PC-9 (cell line): ENCODE measurements around the gene KRT34. TPM values are rescaled to one million over a fixed set of nuclear protein-coding genes. Genes with fewer than 3 reads are reported as not detected.

Source experiments
- BruUV-seq: library from RNA; stranded (reverse); fragments of 400-500 nt; replicated peaks from 2 replicates; lab custom pipeline; 2021; lab: Mats Ljungman, UMichigan
- CTCF ChIA-PET: fragments of 300-600 bp; sonication (Branson Sonifier 250); formaldehyde crosslinking; loops from one replicate; lab custom pipeline; 2022; ENCODE audit warnings: antibody characterized with exemption; lab: Charles Lee
- POLR2A ChIA-PET: fragments of 300-600 bp; sonication (Branson Sonifier 250); formaldehyde crosslinking; loops from one replicate; lab custom pipeline; 2022; ENCODE audit warnings: antibody characterized with exemption; ENCODE audit not compliant: unreplicated experiment; lab: Charles Lee
- DNase-seq, 2 experiments: peaks; one replicate each; pipeline versions ENCODE4 v3.0.0 to v3.0.0-alpha.2; 2015 to 2022; ENCODE audit warnings: mixed read lengths in 1 of 2
- H2AFZ ChIP-seq: fragments of 200-600 bp; sonication (generic); 2 replicates; pipeline ENCODE4 v1.8.1; 2017; ENCODE audit warnings: antibody characterized with exemption
- H3F3A ChIP-seq: fragments of 200-600 bp; sonication (generic); 2 replicates; pipeline ENCODE4 v1.8.1; 2017; ENCODE audit warnings: antibody characterized with exemption, mild to moderate bottlenecking, low read depth; ENCODE audit not compliant: insufficient read depth
- H3K27ac ChIP-seq: fragments of 200-600 bp; sonication (generic); 2 replicates; pipeline ENCODE4 v1.6.1; 2016; ENCODE audit warnings: mixed run types
- H3K27me3 ChIP-seq: fragments of 200-600 bp; sonication (generic); 2 replicates; pipeline ENCODE4 v1.6.1; 2016; ENCODE audit warnings: low read depth, mixed run types; ENCODE audit not compliant: insufficient read depth
- H3K36me3 ChIP-seq: fragments of 200-600 bp; sonication (generic); 2 replicates; pipeline ENCODE4 v1.6.1; 2016; ENCODE audit warnings: low read depth, mixed run types
- H3K4me1 ChIP-seq: fragments of 200-600 bp; sonication (generic); replicated peaks from 2 replicates; pipeline ENCODE4 v1.6.1; 2016; ENCODE audit warnings: mixed run types; ENCODE audit not compliant: insufficient read depth
- H3K4me2 ChIP-seq: fragments of 200-600 bp; sonication (generic); 2 replicates; pipeline ENCODE4 v1.6.1; 2017; ENCODE audit warnings: mixed run types
- H3K4me3 ChIP-seq: fragments of 200-600 bp; sonication (generic); 2 replicates; pipeline ENCODE4 v1.6.1; 2016; ENCODE audit warnings: mixed run types
- H3K79me2 ChIP-seq: fragments of 200-600 bp; sonication (generic); 2 replicates; pipeline ENCODE4 v1.6.1; 2017; ENCODE audit warnings: low read depth, mixed run types
- H3K9me2 ChIP-seq: fragments of 200-600 bp; sonication (generic); 2 replicates; pipeline ENCODE4 v1.8.1; 2017; ENCODE audit warnings: mild to moderate bottlenecking; ENCODE audit not compliant: insufficient read depth
- H3K9me3 ChIP-seq: fragments of 200-600 bp; sonication (generic); 2 replicates; pipeline ENCODE4 v1.8.1; 2016; ENCODE audit warnings: low read depth; ENCODE audit not compliant: insufficient read depth
- H4K20me1 ChIP-seq: fragments of 200-600 bp; sonication (generic); 2 replicates; pipeline ENCODE4 v1.8.1; 2017; ENCODE audit not compliant: insufficient read depth
- EZH2 ChIP-seq: fragments of 200-600 bp; sonication (generic); IDR thresholded peaks from 2 replicates; pipeline ENCODE4 v1.8.0; 2017; ENCODE audit warnings: antibody characterized with exemption, low read depth
- intact Hi-C: fragments of 100-400 bp; cut with micrococcal nuclease; formaldehyde crosslinking; loops from one replicate; pipeline ENCODE4 v1.10.0; 2022; ENCODE audit not compliant: unreplicated experiment
- total RNA-seq: library from RNA; stranded (reverse); gene quantifications from 2 replicates; pipeline ENCODE4 v1.2.3, GENCODE V29; 2021
- TF ChIP-seq, protein P1 (sequence below): fragments of 200-600 bp; sonication (generic); conservative IDR thresholded peaks from 2 replicates; pipeline ENCODE4 v1.6.1; 2017; ENCODE audit warnings: mixed run types, antibody characterized with exemption, mild to moderate bottlenecking, moderate library complexity

Gene KRT34
- total RNA-seq, 1 experiment from 2014 or later: 1.4 TPM

- intact Hi-C loops: loop anchor here (2.0 to 5.0 kb wide), 2 partner anchors 143 to 604 kb away; no protein-coding TSS in a partner anchor
- no TSS peak for BruUV-seq
- Histone ChIP-seq H3F3A (peaks cover 32% of the 10 kb centered on the region), H3K36me3 (no peaks in the 10 kb centered on the region), H3K79me2 (no peaks in the 10 kb centered on the region), H2AFZ (no peak overlapping the region), H4K20me1 (no peaks in the 10 kb centered on the region), H3K4me3 (no peak overlapping the region), H3K27ac (no peak overlapping the region), H3K27me3 (no peaks in the 10 kb centered on the region), H3K4me1 (peaks cover 48% of the 10 kb centered on the region), H3K4me2 (no peak overlapping the region), H3K9me3 (no peaks in the 10 kb centered on the region), H3K9me2 (no peaks in the 10 kb centered on the region)
- CTCF ChIA-PET: interaction anchor here (0.5 to 0.7 kb wide), 3 partner anchors 142 to 604 kb away, joined by 3 to 8 read pairs (median 3); no protein-coding TSS in a partner anchor
- TF ChIP-seq, protein P1, sequence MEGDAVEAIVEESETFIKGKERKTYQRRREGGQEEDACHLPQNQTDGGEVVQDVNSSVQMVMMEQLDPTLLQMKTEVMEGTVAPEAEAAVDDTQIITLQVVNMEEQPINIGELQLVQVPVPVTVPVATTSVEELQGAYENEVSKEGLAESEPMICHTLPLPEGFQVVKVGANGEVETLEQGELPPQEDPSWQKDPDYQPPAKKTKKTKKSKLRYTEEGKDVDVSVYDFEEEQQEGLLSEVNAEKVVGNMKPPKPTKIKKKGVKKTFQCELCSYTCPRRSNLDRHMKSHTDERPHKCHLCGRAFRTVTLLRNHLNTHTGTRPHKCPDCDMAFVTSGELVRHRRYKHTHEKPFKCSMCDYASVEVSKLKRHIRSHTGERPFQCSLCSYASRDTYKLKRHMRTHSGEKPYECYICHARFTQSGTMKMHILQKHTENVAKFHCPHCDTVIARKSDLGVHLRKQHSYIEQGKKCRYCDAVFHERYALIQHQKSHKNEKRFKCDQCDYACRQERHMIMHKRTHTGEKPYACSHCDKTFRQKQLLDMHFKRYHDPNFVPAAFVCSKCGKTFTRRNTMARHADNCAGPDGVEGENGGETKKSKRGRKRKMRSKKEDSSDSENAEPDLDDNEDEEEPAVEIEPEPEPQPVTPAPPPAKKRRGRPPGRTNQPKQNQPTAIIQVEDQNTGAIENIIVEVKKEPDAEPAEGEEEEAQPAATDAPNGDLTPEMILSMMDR: peak; percentile 27; the same call in 1 of the 2 replicates
- TF ChIP-seq EZH2: no peak
- DNase-seq: peak; percentile 35 to 59
- POLR2A ChIA-PET: interaction anchor here (0.5 to 0.9 kb wide), 2 partner anchors 143 to 249 kb away, joined by 3 to 11 read pairs; no protein-coding TSS in a partner anchor
Measured at GRCh38 chr17:41406205-41406604, 24.1 kb upstream of the KRT34 start.

GRCh38 chr17:41404024-41404671 lies 22.0 kb upstream of the KRT34 start:
- Histone ChIP-seq H3K4me2 (peak overlapping the region; percentile 58), H3K4me3 (no peak overlapping the region), H3K36me3 (no peaks in the 10 kb centered on the region), H2AFZ (no peak overlapping the region), H3K27ac (peak overlapping the region; percentile 89), H3F3A (peaks cover 32% of the 10 kb centered on the region), H4K20me1 (no peaks in the 10 kb centered on the region), H3K27me3 (no peaks in the 10 kb centered on the region), H3K9me3 (no peaks in the 10 kb centered on the region), H3K79me2 (no peaks in the 10 kb centered on the region), H3K9me2 (no peaks in the 10 kb centered on the region), H3K4me1 (peaks cover 48% of the 10 kb centered on the region)
- TSS peak; percentile 86 for BruUV-seq
- CTCF ChIA-PET: interaction anchor here (0.6 to 2.6 kb wide), 4 partner anchors 14 to 152 kb away, joined by 7 to 14 read pairs (median 8); no protein-coding TSS in a partner anchor
- TF ChIP-seq, protein P1: no peak
- TF ChIP-seq EZH2: no peak
- intact Hi-C loops: loop anchor here (5.0 kb wide), 3 partner anchors 67 to 497 kb away; no protein-coding TSS in a partner anchor
- DNase-seq: peak; percentile 66 to 97
- POLR2A ChIA-PET: interaction anchor here (0.6 to 1.6 kb wide), 4 partner anchors 12 to 89 kb away, joined by 3 to 9 read pairs (median 4); partner anchors contain the start of gene KRT34

DNA sequence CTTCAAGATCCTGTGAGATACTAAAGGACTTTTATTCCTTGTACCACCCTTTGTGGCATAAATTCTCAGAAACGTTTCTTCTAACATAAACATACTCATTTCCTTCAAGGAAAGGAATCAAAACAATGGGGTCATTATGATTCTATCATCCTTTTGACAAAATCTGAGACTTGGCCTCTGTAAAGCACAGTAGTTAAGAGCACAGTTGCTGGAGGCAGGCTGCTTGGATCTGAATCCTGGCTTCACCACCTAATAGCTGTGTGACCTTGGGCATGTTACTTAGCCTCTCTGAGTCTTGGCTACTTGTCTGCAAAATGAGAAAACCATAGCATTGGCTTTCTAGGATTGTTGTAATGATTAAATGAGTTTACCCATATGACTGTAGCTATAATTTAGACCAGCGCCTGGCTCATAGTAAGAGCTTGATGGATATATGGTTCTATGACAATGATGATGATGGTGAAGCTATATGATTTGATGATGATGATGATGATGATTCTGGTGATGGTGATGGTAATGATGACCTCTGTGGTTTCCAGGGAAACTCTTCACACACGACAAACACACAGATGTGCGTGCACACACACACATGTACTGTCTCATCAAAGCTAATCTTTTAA lies 21.4 kb upstream of the KRT34 start:
- Histone ChIP-seq H4K20me1 (no peaks in the 10 kb centered on the region), H3K4me2 (peak overlapping the region; percentile 11), H3K4me3 (no peak overlapping the region), H3K27ac (peak overlapping the region; percentile 89), H3K9me3 (no peaks in the 10 kb centered on the region), H3K9me2 (no peaks in the 10 kb centered on the region), H3F3A (peaks cover 32% of the 10 kb centered on the region), H2AFZ (no peak overlapping the region), H3K36me3 (no peaks in the 10 kb centered on the region), H3K27me3 (no peaks in the 10 kb centered on the region), H3K4me1 (peaks cover 48% of the 10 kb centered on the region), H3K79me2 (no peaks in the 10 kb centered on the region)
- no peak for DNase-seq
- no peak for TF ChIP-seq EZH2
- TF ChIP-seq, protein P1: no peak
- no TSS peak for BruUV-seq
- ChIA-PET POLR2A (interaction anchor here (0.6 to 1.6 kb wide), 4 partner anchors 13 to 709 kb away, joined by 3 to 9 read pairs (median 3); no protein-coding TSS in a partner anchor), CTCF (interaction anchor here (0.6 to 2.6 kb wide), 4 partner anchors 14 to 535 kb away, joined by 3 to 14 read pairs (median 8); no protein-coding TSS in a partner anchor)
- intact Hi-C loops: loop anchor here (5.0 kb wide), 3 partner anchors 66 to 496 kb away; no protein-coding TSS in a partner anchor
